GM23248 (cell line): ENCODE measurements around the gene LRMDA. TPM values are rescaled to one million over a fixed set of nuclear protein-coding genes. Genes with fewer than 3 reads are reported as not detected.

Source experiments
- DNase-seq: peaks from one replicate; pipeline ENCODE4 v3.0.0-alpha.2; 2015
- H2AFZ ChIP-seq: fragments of 200-600 bp; sonication (generic); 2 replicates; pipeline ENCODE4 v1.6.1; 2016; ENCODE audit warnings: antibody characterized with exemption
- H3F3A ChIP-seq: fragments of 200-600 bp; sonication (generic); 2 replicates; pipeline ENCODE4 v1.6.1; 2016; ENCODE audit warnings: mild to moderate bottlenecking, antibody characterized with exemption, mixed run types; ENCODE audit not compliant: insufficient read depth
- H3K27ac ChIP-seq: fragments of 200-600 bp; sonication (generic); 2 replicates; pipeline ENCODE4 v1.5.1; 2016; ENCODE audit warnings: mild to moderate bottlenecking
- H3K27me3 ChIP-seq: fragments of 200-600 bp; sonication (generic); replicated peaks from 2 replicates; pipeline ENCODE4 v1.6.1; 2016; ENCODE audit warnings: mild to moderate bottlenecking; ENCODE audit not compliant: insufficient read depth
- H3K36me3 ChIP-seq: fragments of 200-600 bp; sonication (generic); 2 replicates; pipeline ENCODE4 v1.6.1; 2016; ENCODE audit warnings: low read depth, mild to moderate bottlenecking
- H3K4me1 ChIP-seq: fragments of 200-600 bp; sonication (generic); 2 replicates; pipeline ENCODE4 v1.6.1; 2016; ENCODE audit warnings: mild to moderate bottlenecking; ENCODE audit not compliant: insufficient read depth
- H3K4me2 ChIP-seq: fragments of 200-600 bp; sonication (generic); one replicate; pipeline ENCODE4 v1.6.1; 2016; ENCODE audit warnings: mild to moderate bottlenecking; ENCODE audit not compliant: unreplicated experiment
- H3K4me3 ChIP-seq: fragments of 200-600 bp; sonication (generic); 2 replicates; pipeline ENCODE4 v1.5.1; 2016; ENCODE audit warnings: mild to moderate bottlenecking
- H3K79me2 ChIP-seq: fragments of 200-600 bp; sonication (generic); 2 replicates; pipeline ENCODE4 v1.6.1; 2016; ENCODE audit warnings: mild to moderate bottlenecking; ENCODE audit not compliant: insufficient read depth
- H3K9ac ChIP-seq: fragments of 200-600 bp; sonication (generic); 2 replicates; pipeline ENCODE4 v1.6.1; 2016; ENCODE audit warnings: mild to moderate bottlenecking
- H3K9me2 ChIP-seq: fragments of 200-600 bp; sonication (generic); 2 replicates; pipeline ENCODE4 v1.6.1; 2016; ENCODE audit warnings: mixed run types, mild to moderate bottlenecking, moderate library complexity; ENCODE audit not compliant: insufficient read depth
- H3K9me3 ChIP-seq: fragments of 200-600 bp; sonication (generic); one replicate; pipeline ENCODE4 v1.6.1; 2017; ENCODE audit warnings: low read depth
- H4K20me1 ChIP-seq: fragments of 200-600 bp; sonication (generic); 2 replicates; pipeline ENCODE4 v1.6.0; 2016; ENCODE audit not compliant: insufficient read depth
- EZH2 ChIP-seq: fragments of 200-600 bp; sonication (generic); IDR thresholded peaks from 2 replicates; pipeline ENCODE4 v1.6.1; 2018; ENCODE audit warnings: antibody characterized with exemption, mild to moderate bottlenecking; ENCODE audit not compliant: insufficient read depth, poor library complexity, severe bottlenecking
- EZH2phosphoT487 ChIP-seq: fragments of 200-600 bp; sonication (generic); IDR thresholded peaks from 2 replicates; pipeline ENCODE4 v1.6.1; 2018; ENCODE audit warnings: antibody characterized with exemption, moderate library complexity, mild to moderate bottlenecking, low read depth; ENCODE audit not compliant: insufficient read depth
- WGBS, 2 experiments: methylation state at CpG; one replicate each; pipeline ENCODE4 v1.1.6; 2015 to 2017; ENCODE audit warnings: low lambda C conversion rate in 2 of 2, low coverage in 1 of 2; ENCODE audit errors: missing lambda C conversion rate in 2 of 2; 5-methylcytosine and 5-hydroxymethylcytosine counted together
- in situ Hi-C: fragments of 300-500 bp; cut with MboI; formaldehyde crosslinking; loops from 2 replicates; pipeline ENCODE4 v1.15.0; 2020
- polyA plus RNA-seq: library from polyadenylated mRNA; unstranded; fragments of >200 nt; fragmentation: Nextera tagmentation; extraction: Ambion mirVana; gene quantifications from 2 replicates; pipeline ENCODE4 v1.2.1, GENCODE V29; 2016
- total RNA-seq: library from RNA; depleted of rRNA; stranded (reverse); fragments of >200 nt; shearing (Covaris generic); gene quantifications from 2 replicates; pipeline ENCODE4 v1.2.3, GENCODE V29; 2014

Gene LRMDA
- total and polyA plus RNA-seq, 2 experiments from 2014 or later, result 2.6 TPM; not detected in 1

DNA sequence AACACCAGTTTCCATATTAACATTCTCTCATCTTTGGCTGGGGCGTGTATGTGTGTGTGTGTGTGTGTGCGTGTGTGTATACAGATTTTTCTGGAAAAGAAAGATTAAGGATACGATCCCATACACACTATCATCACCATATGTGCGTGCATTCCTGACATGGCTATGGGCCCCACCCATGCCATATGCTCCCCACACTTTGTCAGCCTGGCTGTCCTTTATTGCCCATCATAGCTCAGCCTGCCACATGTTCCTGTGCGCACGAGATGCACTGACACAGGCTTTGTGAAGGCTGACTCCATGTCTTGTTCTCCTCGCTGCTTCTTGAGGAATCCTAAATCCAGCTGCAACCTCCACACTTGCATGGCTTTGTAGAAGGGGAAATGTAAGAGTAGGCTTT, 984.1 kb downstream of the LRMDA start:
- 89% methylated on average over 7 of the region's 7 CpGs for WGBS, 2 experiments
- Histone ChIP-seq H3K27me3 (no peaks in the 10 kb centered on the region), H2AFZ (no peak overlapping the region), H3K9me3 (no peaks in the 10 kb centered on the region), H3K36me3 (no peaks in the 10 kb centered on the region), H3K27ac (no peak overlapping the region), H3K4me3 (no peak overlapping the region), H4K20me1 (no peaks in the 10 kb centered on the region), H3F3A (peaks cover 16% of the 10 kb centered on the region), H3K4me2 (no peak overlapping the region), H3K79me2 (no peaks in the 10 kb centered on the region), H3K9ac (no peak overlapping the region), H3K9me2 (no peaks in the 10 kb centered on the region), H3K4me1 (peaks cover 11% of the 10 kb centered on the region)
- in situ Hi-C loops, result no loop called here
- TF ChIP-seq EZH2 (no peak), EZH2phosphoT487 (no peak)
- no peak for DNase-seq

DNA sequence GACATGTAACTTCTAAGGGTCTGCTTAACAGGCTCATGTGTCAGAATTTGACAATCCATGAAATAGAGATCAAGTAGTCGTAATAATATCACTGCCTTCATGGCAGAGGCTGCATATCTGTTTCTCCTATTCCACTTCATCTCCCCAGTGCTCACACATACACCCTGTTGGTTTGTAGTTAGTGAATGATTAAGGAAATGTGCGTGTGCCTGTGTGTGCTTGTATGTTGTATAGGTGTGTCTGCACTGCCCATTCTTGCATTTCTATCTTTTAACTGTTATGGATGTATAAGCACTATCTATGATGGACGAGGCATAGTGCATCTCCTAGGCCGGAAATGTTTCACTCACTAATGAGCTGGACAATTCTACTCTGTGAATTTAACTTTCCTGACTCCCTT, 985.2 kb downstream of the LRMDA start:
- no peak for TF ChIP-seq EZH2phosphoT487
- no peak for TF ChIP-seq EZH2
- no peak overlapping the region for H2AFZ ChIP-seq
- H3K4me2 ChIP-seq, result no peak overlapping the region
- peaks cover 6% of the 10 kb centered on the region for H3K4me1 ChIP-seq
- no peaks in the 10 kb centered on the region for H4K20me1 ChIP-seq
- DNase-seq, result no peak
- no peak overlapping the region for H3K9ac ChIP-seq
- no peaks in the 10 kb centered on the region for H3K27me3 ChIP-seq
- H3K9me2 ChIP-seq, result no peaks in the 10 kb centered on the region
- H3K79me2 ChIP-seq, result no peaks in the 10 kb centered on the region
- no peaks in the 10 kb centered on the region for H3K9me3 ChIP-seq
- no peak overlapping the region for H3K4me3 ChIP-seq
- in situ Hi-C loops, result no loop called here
- peaks cover 9% of the 10 kb centered on the region for H3F3A ChIP-seq
- no peak overlapping the region for H3K27ac ChIP-seq
- no peaks in the 10 kb centered on the region for H3K36me3 ChIP-seq
- WGBS, 2 experiments, result 83 to 87% methylated on average over 4 of the region's 4 CpGs

DNA sequence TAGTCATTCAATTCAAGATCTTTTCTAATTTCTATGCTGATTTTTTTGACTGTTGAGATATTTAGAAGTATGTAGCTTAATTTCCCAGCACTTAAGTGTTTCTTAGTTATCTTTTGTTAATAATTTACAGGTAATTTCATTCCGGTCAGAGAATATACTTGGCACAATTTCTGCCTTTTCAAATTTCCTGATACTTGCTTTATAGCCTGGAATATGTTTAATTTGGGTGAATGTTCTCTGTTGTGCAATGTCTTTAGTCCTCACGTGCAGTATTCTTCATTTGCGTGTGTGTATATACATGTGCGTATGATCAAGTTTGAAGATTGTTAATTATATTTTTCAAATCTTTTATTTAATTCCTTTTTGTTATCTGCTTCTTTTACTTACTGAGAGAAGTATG, 989.3 kb downstream of the LRMDA start:
- no peak for DNase-seq
- in situ Hi-C loops, result no loop called here
- 96 to 98% methylated on average over 4 of the region's 4 CpGs for WGBS, 2 experiments
- Histone ChIP-seq H3K4me2 (no peak overlapping the region), H3K36me3 (no peaks in the 10 kb centered on the region), H4K20me1 (no peaks in the 10 kb centered on the region), H3K79me2 (no peaks in the 10 kb centered on the region), H3K9me3 (no peaks in the 10 kb centered on the region), H3K9me2 (no peaks in the 10 kb centered on the region), H3K27me3 (no peaks in the 10 kb centered on the region), H3K27ac (no peak overlapping the region), H3K4me1 (no peaks in the 10 kb centered on the region), H3K9ac (no peak overlapping the region), H3K4me3 (no peak overlapping the region), H2AFZ (no peak overlapping the region), H3F3A (no peaks in the 10 kb centered on the region)
- TF ChIP-seq EZH2phosphoT487 (no peak), EZH2 (no peak)

DNA sequence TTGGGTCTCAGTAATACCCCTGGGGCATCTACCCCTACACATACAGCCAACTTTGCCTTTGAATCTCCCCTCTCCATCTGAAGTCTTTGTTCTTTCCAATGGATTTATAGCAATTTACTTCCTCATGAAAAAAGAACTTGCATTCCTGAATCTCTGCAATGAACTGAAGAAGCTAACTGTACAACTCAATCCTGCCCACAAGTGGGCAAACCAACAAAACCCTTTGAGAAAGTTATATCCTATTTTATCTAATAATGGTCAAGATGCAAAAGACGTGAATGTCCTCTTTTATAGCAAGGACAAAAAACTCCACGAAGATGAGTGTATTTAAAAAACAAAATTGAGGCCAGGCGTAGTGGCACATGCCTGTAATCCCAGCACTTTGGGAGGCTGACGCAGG, 991.3 kb downstream of the LRMDA start:
- whole genome bisulfite sequencing, 2 experiments, result 82 to 92% methylated on average over 4 of the region's 4 CpGs
- Histone ChIP-seq H3K9me2 (no peaks in the 10 kb centered on the region), H3K4me1 (no peaks in the 10 kb centered on the region), H3K4me3 (no peak overlapping the region), H3K9ac (no peak overlapping the region), H3K9me3 (no peaks in the 10 kb centered on the region), H3K27ac (no peak overlapping the region), H3K79me2 (no peaks in the 10 kb centered on the region), H3K27me3 (no peaks in the 10 kb centered on the region), H2AFZ (no peak overlapping the region), H3K4me2 (no peak overlapping the region), H3F3A (no peaks in the 10 kb centered on the region), H4K20me1 (no peaks in the 10 kb centered on the region), H3K36me3 (no peaks in the 10 kb centered on the region)
- DNase-seq, result no peak
- in situ Hi-C loops, result no loop called here
- TF ChIP-seq EZH2phosphoT487, result no peak
- TF ChIP-seq EZH2, result no peak

GRCh38 chr10:76428551-76429367, 997.3 kb downstream of the LRMDA start:
- DNase-seq, result peak; percentile 83
- 28 to 34% methylated on average over 4 of the region's 4 CpGs for WGBS, 2 experiments
- peak overlapping the region; percentile 47 for H2AFZ ChIP-seq
- H3K36me3 ChIP-seq, result no peaks in the 10 kb centered on the region
- peak overlapping the region; percentile 62 for H3K27ac ChIP-seq
- H3F3A ChIP-seq, result peaks cover 30% of the 10 kb centered on the region
- TF ChIP-seq EZH2 (no peak), EZH2phosphoT487 (no peak)
- H3K4me2 ChIP-seq, result peak overlapping the region; percentile 64
- no peak overlapping the region for H3K4me3 ChIP-seq
- peaks cover 50% of the 10 kb centered on the region for H3K4me1 ChIP-seq
- in situ Hi-C loops, result no loop called here
- H3K9me2 ChIP-seq, result no peaks in the 10 kb centered on the region
- H4K20me1 ChIP-seq, result no peaks in the 10 kb centered on the region
- no peaks in the 10 kb centered on the region for H3K79me2 ChIP-seq
- no peak overlapping the region for H3K9ac ChIP-seq
- H3K9me3 ChIP-seq, result no peaks in the 10 kb centered on the region
- H3K27me3 ChIP-seq, result no peaks in the 10 kb centered on the region
